GM12865 (cell line): ENCODE data around the gene DROSHA.
"Not testable (repeated sequence)": the region's sequence is repeated elsewhere in the genome, so short reads cannot be mapped to it uniquely, and the experiment has no call there.

Source experiments
- DNase-seq: peaks from one replicate; pipeline ENCODE4 v3.0.0; 2010; ENCODE audit warnings: low read depth
- H3K4me3 ChIP-seq: 2 replicates; pipeline ENCODE4 v1.5.1; 2011; ENCODE audit warnings: mild to moderate bottlenecking, low read depth, low read length, control low read depth
- TF ChIP-seq, protein P1 (sequence below): IDR thresholded peaks from 2 replicates; pipeline ENCODE4 v1.5.1; 2011; ENCODE audit warnings: low read length, control low read depth, low read depth, inconsistent platforms; ENCODE audit not compliant: insufficient read depth; ENCODE audit errors: missing control alignments

Gene DROSHA

DNA sequence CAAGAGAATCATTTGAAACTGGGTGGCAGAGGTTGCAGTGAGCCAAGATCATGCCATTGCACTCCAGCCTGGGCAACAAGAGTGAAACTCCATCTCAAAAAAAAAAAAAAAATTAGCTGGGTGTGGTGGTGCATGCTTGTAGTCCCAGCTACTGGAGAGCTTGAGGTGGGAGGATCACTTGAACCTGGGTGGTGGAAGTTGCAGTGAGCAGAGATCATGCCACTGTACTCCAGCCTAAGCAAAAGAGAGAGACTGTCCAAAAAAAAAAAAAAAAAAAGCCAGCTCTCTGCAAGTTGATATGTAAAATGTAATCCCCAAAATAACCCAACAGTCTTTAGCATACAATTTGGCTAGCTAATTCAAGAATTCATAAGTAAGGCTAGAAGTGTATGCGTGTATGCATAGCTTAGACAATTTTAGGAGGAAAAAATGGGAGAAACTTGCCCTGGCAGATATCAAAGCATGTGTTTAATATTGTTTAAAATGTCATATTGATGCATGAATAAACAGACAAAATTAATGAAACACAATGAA lies 36.5 kb upstream of the DROSHA start:
- TF ChIP-seq, protein P1, sequence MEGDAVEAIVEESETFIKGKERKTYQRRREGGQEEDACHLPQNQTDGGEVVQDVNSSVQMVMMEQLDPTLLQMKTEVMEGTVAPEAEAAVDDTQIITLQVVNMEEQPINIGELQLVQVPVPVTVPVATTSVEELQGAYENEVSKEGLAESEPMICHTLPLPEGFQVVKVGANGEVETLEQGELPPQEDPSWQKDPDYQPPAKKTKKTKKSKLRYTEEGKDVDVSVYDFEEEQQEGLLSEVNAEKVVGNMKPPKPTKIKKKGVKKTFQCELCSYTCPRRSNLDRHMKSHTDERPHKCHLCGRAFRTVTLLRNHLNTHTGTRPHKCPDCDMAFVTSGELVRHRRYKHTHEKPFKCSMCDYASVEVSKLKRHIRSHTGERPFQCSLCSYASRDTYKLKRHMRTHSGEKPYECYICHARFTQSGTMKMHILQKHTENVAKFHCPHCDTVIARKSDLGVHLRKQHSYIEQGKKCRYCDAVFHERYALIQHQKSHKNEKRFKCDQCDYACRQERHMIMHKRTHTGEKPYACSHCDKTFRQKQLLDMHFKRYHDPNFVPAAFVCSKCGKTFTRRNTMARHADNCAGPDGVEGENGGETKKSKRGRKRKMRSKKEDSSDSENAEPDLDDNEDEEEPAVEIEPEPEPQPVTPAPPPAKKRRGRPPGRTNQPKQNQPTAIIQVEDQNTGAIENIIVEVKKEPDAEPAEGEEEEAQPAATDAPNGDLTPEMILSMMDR = no peak
- DNase-seq = no peak
- no peak overlapping the region for H3K4me3 ChIP-seq

GRCh38 chr5:31566362-31566761 lies 34.5 kb upstream of the DROSHA start:
- not testable (repeated sequence) for DNase-seq, H3K4me3 ChIP-seq

DNA sequence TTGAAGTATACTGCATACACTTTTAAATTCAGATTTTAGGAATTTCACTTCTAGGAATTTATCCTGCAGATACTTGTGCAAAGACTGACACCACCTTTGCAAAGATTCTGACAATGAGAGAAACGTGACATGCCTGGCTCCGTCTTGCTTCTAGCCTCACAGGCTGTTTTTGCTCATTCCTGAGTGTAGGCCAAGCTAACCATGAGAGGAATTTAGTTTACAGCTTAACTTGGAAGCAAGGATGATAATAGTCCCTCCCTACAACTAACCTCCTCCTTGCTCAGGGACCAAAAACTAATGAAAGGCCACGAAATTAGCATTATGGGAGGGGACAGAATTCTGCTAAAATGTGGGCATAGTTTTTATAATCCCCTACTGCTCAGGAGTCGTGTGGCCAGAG lies 31.3 kb upstream of the DROSHA start:
- TF ChIP-seq, protein P1 = no peak
- H3K4me3 ChIP-seq = no peak overlapping the region
- no peak for DNase-seq

DNA sequence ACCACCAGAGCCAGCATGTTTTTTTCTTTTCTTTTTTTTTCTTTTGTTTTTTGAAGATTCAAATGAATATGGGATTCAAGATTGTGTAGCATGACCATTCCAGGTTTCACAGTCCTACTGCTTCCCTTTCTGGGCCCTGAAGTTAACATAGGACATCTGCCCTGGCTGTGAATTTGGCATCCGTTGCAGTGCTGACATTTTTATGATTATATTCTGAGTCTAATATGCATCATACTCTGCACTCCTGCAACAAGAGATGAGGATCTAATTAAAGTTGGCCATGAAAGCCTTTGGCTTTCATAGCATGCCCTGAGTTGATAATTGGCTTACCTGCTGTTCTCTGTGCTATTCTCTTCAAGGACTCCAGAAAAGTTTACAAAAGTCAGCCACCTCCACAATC lies 30.1 kb upstream of the DROSHA start:
- TF ChIP-seq, protein P1 = no peak
- no peak overlapping the region for H3K4me3 ChIP-seq
- DNase-seq = no peak

DNA sequence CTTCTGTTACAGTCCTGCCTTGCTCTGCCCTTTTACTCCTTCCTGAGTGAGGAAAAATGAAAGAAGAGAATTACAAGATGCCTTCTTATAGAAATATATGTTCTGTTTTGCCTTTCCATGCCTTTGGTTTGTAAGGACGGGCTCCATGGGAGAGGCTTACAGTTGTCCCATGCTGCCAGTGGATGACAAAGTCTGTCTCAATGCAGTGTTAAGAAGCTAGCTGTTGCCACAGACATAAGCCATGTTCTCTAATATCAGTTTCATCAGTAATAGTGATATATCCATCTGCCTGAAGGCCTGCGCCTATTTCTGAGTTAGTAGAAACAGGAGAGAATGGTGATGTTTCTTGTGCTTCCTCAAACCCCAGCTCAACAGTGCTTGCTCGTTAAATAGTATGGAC lies 28.0 kb upstream of the DROSHA start:
- no peak overlapping the region for H3K4me3 ChIP-seq
- TF ChIP-seq, protein P1 = no peak
- no peak for DNase-seq

- DNase-seq = no peak
Observed at GRCh38 chr5:31556461-31556860, 24.6 kb upstream of the DROSHA start.

DNA sequence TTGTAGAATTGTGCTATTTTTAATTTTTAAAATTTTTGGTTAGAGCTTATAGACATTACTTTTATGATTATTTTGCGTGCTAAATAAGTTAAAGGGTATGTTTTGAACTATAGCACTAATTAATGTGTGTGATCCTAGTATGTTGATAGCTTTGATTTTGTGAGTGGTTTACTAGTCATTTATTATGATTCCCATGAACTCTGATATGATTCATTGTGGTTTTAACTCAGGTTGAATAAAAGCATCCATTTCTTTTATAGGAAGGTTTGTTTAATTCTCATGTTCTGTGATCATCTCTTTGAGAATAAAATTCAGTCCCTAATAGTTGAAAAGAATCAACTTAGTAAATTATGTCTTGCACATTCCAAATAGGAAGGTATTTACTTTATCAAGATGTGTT lies 22.7 kb upstream of the DROSHA start:
- TF ChIP-seq, protein P1 = no peak
- H3K4me3 ChIP-seq = no peak overlapping the region
- DNase-seq = no peak

More at GRCh38 chr5:31556461-31556860, 24.6 kb upstream of the DROSHA start:
- H3K4me3 ChIP-seq = no peak overlapping the region
- TF ChIP-seq, protein P1 = no peak
